ENCODE results near the gene HAUS1. TPM values are rescaled to one million over a fixed set of nuclear protein-coding genes. Genes with fewer than 3 reads are reported as not detected.

HAUS1 gene
- total and polyA plus RNA-seq, 2 of the 4 experiments (the other 2 are of a cell fraction) = 25.3 to 33.4 TPM

DNA sequence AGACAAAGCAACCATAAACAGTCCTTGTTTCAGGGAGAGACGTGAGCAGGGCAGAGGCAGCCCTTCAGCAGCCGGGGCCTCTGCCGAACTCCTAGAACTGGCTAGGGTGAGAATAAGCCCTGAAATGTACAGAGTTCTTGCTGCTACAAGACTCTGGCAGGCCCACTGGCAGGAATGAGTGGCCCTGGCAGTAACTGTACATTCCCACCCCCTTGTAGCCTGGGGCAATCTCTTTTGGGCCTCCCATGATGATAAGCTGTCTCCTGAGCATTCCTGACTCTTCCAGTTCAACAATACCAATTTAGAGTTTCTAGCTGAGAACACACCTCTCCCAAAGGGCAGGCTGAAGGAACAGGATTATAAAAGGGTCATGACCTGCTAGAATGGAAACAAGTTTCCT is 54.3 kb downstream of the HAUS1 start:
- 93% methylated on average over 3 of the region's 3 CpGs; no CpG with 5 or more reads in 1 of the 2 experiments for WGBS, 2 experiments (ENCODE audit: extremely low coverage in 2 of 2, insufficient read length in 1 of 2)
- ATAC-seq (ENCODE audit: low read depth) = no peak

More for the DNA sequence above, 54.3 kb downstream of the HAUS1 start:
- Histone ChIP-seq H3K4ac (ENCODE audit: low read depth, low read length) (peak overlapping the region; percentile 18; the same call in 1 of the 2 replicates), H3K4me3 (ENCODE audit: insufficient read depth, low read depth, low read length) (no peak overlapping the region), H3K9ac (ENCODE audit: low read depth, low read length) (no peak overlapping the region), H4K5ac (ENCODE audit: low read depth, low read length) (no peak overlapping the region), H3K9me3 (ENCODE audit: control insufficient read depth, insufficient read depth, low read length) (no peaks in the 10 kb centered on the region), H4K20me1 (ENCODE audit: insufficient read depth, low read length) (no peaks in the 10 kb centered on the region), H3K18ac (ENCODE audit: low read depth, low read length) (no peak overlapping the region), H3K56ac (ENCODE audit: extremely low read depth, insufficient read depth, low read length) (no peak overlapping the region), H2BK5ac (ENCODE audit: low read depth, low read length, poor library complexity, severe bottlenecking) (no peak overlapping the region), H3K9me1 (ENCODE audit: insufficient read depth, low read length) (peaks cover 11% of the 10 kb centered on the region), H3K27me3 (ENCODE audit: control insufficient read depth, insufficient read depth, low read length) (no peaks in the 10 kb centered on the region), H2AK9ac (replicated peaks; ENCODE audit: low read depth, low read length, poor library complexity) (peak overlapping the region; percentile 69), H4K91ac (ENCODE audit: insufficient read depth, low read depth, low read length) (no peak overlapping the region), H3K36me3 (ENCODE audit: control insufficient read depth, insufficient read depth, low read length) (no peaks in the 10 kb centered on the region), H3K27ac (ENCODE audit: insufficient read depth, low read length) (no peak overlapping the region), H3K4me2 (ENCODE audit: low read depth, low read length) (no peak overlapping the region), H2AK5ac (ENCODE audit: low read depth, low read length) (no peak overlapping the region), H2BK15ac (ENCODE audit: low read depth, low read length) (no peak overlapping the region), H4K8ac (ENCODE audit: low read depth in 2 of 2, low read length in 2 of 2) (no peak overlapping the region), H2BK120ac (ENCODE audit: low read depth, low read length) (peak overlapping the region; percentile 44; the same call in 1 of the 2 replicates), H3K4me1 (ENCODE audit: control insufficient read depth, insufficient read depth, low read length) (peaks cover 9% of the 10 kb centered on the region), H2BK20ac (ENCODE audit: low read depth, low read length) (peak overlapping the region; percentile 25; the same call in 1 of the 2 replicates), H3K79me1 (ENCODE audit: low read depth in 1 of 2, low read length in 2 of 2) (no peaks in the 10 kb centered on the region), H2AFZ (replicated peaks; ENCODE audit: low read length, poor library complexity) (no peak overlapping the region), H3K23ac (ENCODE audit: low read depth, low read length) (no peak overlapping the region), H3K14ac (replicated peaks; ENCODE audit: low read depth, low read length) (no peak overlapping the region)
- in situ Hi-C loops (cut with MboI; ENCODE audit: low sequenced_read_pairs) = no loop called here
- TF ChIP-seq SMC3 (IDR thresholded peaks at IDR 0.05; ENCODE audit: low read depth, low read length) (no peak), FOS (IDR thresholded peaks at IDR 0.05; ENCODE audit: low read depth, low read length) (no peak), RCOR1 (IDR thresholded peaks at IDR 0.05; ENCODE audit: insufficient replicate concordance, low read length) (no peak), NFE2L2 (IDR thresholded peaks at IDR 0.05; ENCODE audit: low read depth, low read length) (no peak), RFX5 (IDR thresholded peaks at IDR 0.05; ENCODE audit: low read depth, low read length) (no peak), RAD21 (IDR thresholded peaks at IDR 0.05; ENCODE audit: low read length) (no peak)
- TF ChIP-seq, protein P1, sequence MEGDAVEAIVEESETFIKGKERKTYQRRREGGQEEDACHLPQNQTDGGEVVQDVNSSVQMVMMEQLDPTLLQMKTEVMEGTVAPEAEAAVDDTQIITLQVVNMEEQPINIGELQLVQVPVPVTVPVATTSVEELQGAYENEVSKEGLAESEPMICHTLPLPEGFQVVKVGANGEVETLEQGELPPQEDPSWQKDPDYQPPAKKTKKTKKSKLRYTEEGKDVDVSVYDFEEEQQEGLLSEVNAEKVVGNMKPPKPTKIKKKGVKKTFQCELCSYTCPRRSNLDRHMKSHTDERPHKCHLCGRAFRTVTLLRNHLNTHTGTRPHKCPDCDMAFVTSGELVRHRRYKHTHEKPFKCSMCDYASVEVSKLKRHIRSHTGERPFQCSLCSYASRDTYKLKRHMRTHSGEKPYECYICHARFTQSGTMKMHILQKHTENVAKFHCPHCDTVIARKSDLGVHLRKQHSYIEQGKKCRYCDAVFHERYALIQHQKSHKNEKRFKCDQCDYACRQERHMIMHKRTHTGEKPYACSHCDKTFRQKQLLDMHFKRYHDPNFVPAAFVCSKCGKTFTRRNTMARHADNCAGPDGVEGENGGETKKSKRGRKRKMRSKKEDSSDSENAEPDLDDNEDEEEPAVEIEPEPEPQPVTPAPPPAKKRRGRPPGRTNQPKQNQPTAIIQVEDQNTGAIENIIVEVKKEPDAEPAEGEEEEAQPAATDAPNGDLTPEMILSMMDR (conservative IDR thresholded peaks at IDR 0.05; ENCODE audit: low read depth, low read length) = no peak
- TF ChIP-seq, protein P2, sequence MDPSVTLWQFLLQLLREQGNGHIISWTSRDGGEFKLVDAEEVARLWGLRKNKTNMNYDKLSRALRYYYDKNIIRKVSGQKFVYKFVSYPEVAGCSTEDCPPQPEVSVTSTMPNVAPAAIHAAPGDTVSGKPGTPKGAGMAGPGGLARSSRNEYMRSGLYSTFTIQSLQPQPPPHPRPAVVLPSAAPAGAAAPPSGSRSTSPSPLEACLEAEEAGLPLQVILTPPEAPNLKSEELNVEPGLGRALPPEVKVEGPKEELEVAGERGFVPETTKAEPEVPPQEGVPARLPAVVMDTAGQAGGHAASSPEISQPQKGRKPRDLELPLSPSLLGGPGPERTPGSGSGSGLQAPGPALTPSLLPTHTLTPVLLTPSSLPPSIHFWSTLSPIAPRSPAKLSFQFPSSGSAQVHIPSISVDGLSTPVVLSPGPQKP (IDR thresholded peaks at IDR 0.05; ENCODE audit: borderline replicate concordance, low read depth, low read length) = no peak
- TF ChIP-seq, protein P3, sequence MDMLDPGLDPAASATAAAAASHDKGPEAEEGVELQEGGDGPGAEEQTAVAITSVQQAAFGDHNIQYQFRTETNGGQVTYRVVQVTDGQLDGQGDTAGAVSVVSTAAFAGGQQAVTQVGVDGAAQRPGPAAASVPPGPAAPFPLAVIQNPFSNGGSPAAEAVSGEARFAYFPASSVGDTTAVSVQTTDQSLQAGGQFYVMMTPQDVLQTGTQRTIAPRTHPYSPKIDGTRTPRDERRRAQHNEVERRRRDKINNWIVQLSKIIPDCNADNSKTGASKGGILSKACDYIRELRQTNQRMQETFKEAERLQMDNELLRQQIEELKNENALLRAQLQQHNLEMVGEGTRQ (IDR thresholded peaks at IDR 0.05; ENCODE audit: low read depth, low read length) = no peak
- POLR2A ChIA-PET (ENCODE audit: unreplicated experiment) = no interaction called here
- DNase-seq = peak; percentile 26
- dilution Hi-C loops (cut with HindIII; ENCODE audit: low sequenced_read_pairs, unreplicated experiment) = no loop called here
- intact Hi-C loops (cut with micrococcal nuclease) = no loop called here
- CTCF ChIA-PET = interaction anchor here (0.7 to 2.3 kb wide), 2 partner anchors 15 to 123 kb away, joined by 4 to 12 read pairs; a partner anchor contains a TSS
- BruUV-seq (replicated peaks) = no TSS peak

Data from IMR-90 (cell line).